Thyroid gland (tissue), 4 donors: ENCODE data around the gene ACSL1.

Experiments used
- CTCF ChIP-seq, 6 experiments: fragments of 200-600 bp in 3 of 6; fragments of 450-650 bp in 3 of 6; sonication (generic) in 3 of 6; IDR thresholded peaks; one replicate each; pipeline ENCODE4 v1.5.1; 2016 to 2019; ENCODE audit warnings: antibody characterized with exemption in 6 of 6, mild to moderate bottlenecking in 2 of 6, inconsistent platforms in 1 of 6, moderate library complexity in 1 of 6
- POLR2A ChIP-seq, 2 donors: fragments of 450-650 bp; IDR thresholded peaks; one replicate each; pipeline ENCODE4 v1.6.1; 2017; ENCODE audit warnings: antibody characterized with exemption in 2 of 2, mild to moderate bottlenecking in 2 of 2, moderate library complexity in 1 of 2

DNA sequence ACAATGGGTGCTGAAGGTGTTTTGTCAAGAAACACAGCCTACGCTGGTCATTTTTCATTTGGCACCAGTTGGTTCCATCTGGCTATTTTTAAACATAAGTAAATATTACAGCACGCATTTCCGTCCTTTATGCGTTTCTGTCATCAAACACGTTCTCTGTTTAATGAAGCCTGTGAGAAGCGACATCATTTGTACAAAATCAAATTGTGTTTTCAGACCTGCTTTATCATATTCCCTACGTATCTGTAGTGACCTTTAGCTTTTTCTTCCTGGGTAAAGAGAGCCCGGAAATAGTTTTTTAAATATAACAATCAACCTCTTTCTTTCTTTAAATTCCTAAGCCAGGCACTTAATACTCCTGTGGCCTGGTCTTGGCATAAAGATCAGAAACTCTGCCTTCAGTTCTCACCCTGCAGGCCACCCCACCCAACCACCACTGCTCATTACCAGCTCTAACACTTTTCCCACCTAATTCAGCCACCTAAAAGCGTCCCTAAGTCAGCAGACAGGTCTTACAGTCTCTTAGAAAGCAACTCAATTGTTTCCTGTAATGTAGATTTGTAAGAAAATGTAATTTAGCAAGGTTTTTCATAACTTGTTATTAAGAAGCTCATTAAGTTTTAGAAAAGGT lies 30.4 kb downstream of the ACSL1 start:
- no peak for TF ChIP-seq CTCF (IDR thresholded peaks at IDR 0.05)
- no peak for TF ChIP-seq POLR2A (IDR thresholded peaks at IDR 0.05)
